22Rv1 (cell line): Measurements from ENCODE around the gene C11orf86.
"Not testable (repeated sequence)": the region's sequence is repeated elsewhere in the genome, so short reads cannot be mapped to it uniquely, and the experiment has no call there.

Experiments
- H3K27ac ChIP-seq: fragments of 450-650 bp; 2 replicates; pipeline ENCODE4 v1.5.1; 2017
- CTCF ChIP-seq: fragments of 450-650 bp; IDR thresholded peaks from 2 replicates; pipeline ENCODE4 v1.5.1; 2017; ENCODE audit warnings: mild to moderate bottlenecking
- ZFX ChIP-seq: fragments of 450-650 bp; IDR thresholded peaks from 2 replicates; pipeline ENCODE4 v1.6.1; 2017; ENCODE audit warnings: antibody characterized with exemption, borderline replicate concordance

The C11orf86 gene

GRCh38 chr11:66996609-66997273 lies 21.6 kb downstream of the C11orf86 start:
- TF ChIP-seq ZFX, result no peak
- H3K27ac ChIP-seq, result no peak overlapping the region

- no peak overlapping the region for H3K27ac ChIP-seq
- TF ChIP-seq CTCF, result no peak
- no peak for TF ChIP-seq ZFX
Observed at GRCh38 chr11:66999555-66999954, 24.5 kb downstream of the C11orf86 start.

- no peak overlapping the region for H3K27ac ChIP-seq
- TF ChIP-seq ZFX (no peak), CTCF (no peak)
Observed at GRCh38 chr11:67001332-67001731, 26.2 kb downstream of the C11orf86 start.

GRCh38 chr11:67002297-67002913 lies 27.3 kb downstream of the C11orf86 start:
- TF ChIP-seq ZFX (no peak), CTCF (no peak)
- H3K27ac ChIP-seq, result no peak overlapping the region

- no peak for TF ChIP-seq CTCF
- no peak for TF ChIP-seq ZFX
- H3K27ac ChIP-seq, result no peak overlapping the region
Observed at GRCh38 chr11:67002921-67003411, 27.9 kb downstream of the C11orf86 start.

- not testable (repeated sequence) for H3K27ac ChIP-seq
Observed at GRCh38 chr11:67005200-67005599, 30.1 kb downstream of the C11orf86 start.

GRCh38 chr11:67006029-67006884 lies 31.2 kb downstream of the C11orf86 start:
- no peak overlapping the region for H3K27ac ChIP-seq
- TF ChIP-seq ZFX, result no peak
- TF ChIP-seq CTCF, result no peak

GRCh38 chr11:67007126-67007525 lies 32.0 kb downstream of the C11orf86 start:
- H3K27ac ChIP-seq, result no peak overlapping the region
- TF ChIP-seq CTCF, result no peak
- TF ChIP-seq ZFX, result no peak
